HG02610 (cell line): ENCODE data around the gene PIK3CA.
"Not testable (repeated sequence)": the region's sequence is repeated elsewhere in the genome, so short reads cannot be mapped to it uniquely, and the experiment has no call there.

Experiments
- ATAC-seq: cut with Tn5 transposase; IDR thresholded peaks from one replicate; pipeline ENCODE4 v1.9.1; 2021; ENCODE audit warnings: mild to moderate bottlenecking, moderate library complexity; ENCODE audit not compliant: unreplicated experiment

The PIK3CA gene

DNA sequence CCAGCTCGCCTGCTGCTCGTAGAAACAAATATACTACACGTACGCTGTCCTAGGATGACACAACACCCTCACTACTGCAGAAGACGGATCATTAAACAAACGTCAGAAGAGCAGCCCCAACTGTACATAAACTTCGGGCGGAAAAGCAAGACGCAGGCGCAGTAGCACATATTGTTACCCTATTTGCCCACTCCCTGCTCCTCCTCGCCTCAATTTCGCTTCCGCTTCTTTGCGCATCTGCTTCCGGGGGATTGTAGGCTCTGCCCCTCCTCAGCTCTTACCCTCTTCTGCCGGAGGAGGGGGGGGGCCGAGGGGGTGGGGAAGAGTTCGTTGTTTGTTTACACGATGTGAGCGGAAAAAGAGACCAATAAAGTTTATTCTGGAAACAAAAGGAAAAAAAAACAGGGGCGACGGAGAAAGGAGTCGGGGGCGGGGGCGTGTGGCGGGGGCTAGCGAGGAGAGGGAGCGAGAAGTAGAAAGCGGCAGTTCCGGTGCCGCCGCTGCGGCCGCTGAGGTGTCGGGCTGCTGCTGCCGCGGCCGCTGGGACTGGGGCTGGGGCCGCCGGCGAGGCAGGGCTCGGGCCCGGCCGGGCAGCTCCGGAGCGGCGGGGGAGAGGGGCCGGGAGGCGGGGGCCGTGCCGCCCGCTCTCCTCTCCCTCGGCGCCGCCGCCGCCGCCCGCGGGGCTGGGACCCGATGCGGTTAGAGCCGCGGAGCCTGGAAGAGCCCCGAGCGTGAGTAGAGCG is at the start of gene PIK3CA:
Gene PIK3CA, plus strand, starts transcription at position 485 of the 743 bp plus-strand sequence. CDS start 50,469 bp downstream, outside the sequence.
- peak; percentile 72 for ATAC-seq

DNA sequence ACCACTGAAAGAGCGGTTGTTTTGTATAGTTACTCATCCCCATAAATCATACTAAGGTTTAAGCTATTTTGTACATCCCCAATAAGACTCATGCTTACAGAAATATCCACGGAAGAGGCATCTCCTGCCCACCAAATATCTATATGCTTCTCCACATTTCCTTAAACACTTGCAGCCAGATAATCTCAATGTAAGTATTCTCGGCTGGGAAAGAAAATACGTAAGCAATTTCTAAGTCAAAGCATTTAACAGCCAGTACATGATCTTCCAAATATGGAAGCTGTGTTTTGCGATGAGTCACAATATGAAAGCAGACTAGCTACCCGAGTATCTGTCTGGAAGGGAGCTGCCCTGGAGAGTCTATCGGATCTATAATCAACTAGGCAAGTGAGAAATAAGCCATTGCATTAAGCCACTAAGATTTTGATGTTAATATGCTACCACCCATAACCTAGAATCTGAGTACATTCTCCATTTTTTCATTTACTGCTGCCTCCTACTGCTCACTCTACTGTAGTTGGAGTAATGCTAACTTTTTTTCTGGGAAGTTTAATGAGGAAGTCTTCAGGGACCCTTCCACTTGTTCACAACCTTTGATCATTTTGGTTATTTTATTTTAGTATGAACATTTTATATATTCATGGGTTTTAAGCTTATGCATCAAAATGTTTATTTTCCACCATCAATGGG is 49.6 kb upstream of the PIK3CA start:
- ATAC-seq, result no peak

DNA sequence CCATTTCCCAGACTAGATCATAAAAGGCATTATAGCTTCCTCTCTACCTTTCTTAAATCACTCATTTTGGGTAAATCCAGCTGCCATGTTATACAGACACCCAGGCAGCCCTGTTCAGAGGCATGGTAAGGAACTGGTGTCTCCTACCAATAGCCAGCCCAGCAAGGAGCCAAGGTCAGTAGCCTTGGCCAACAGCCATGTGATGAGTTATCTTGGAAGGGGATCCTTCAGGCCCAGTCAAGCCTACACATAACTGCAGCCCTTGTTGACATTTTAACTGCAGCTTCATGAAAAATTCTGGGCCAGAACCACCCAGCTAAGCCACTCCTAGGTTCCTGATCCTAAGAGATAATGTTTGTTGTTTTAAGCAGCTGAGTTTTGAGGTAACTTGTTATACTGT is 47.5 kb upstream of the PIK3CA start:
- no peak for ATAC-seq

GRCh38 chr3:179105881-179106280 is 42.3 kb upstream of the PIK3CA start:
- ATAC-seq, result no peak

- no peak for ATAC-seq
These were observed 40.5 kb upstream of the PIK3CA start for GRCh38 chr3:179107617-179108016.

DNA sequence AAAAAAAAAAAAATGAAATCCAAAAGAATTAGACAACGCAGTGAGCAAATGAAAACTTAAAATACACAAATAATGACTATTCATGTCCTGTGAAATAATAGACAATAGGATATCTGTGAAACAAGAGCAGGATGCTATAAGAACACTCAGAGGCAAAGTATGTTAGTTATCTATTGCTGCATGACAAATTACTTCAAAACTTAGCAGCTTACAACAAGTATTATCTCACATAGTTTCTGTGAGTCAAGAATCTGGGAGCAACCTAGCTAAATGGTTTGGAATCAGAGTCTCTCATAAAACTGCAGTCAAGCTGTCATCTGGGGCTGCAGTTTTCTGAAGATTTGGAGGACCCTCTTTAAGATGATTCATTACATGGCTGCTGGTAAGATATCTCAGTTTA is 40.1 kb upstream of the PIK3CA start:
- no peak for ATAC-seq

DNA sequence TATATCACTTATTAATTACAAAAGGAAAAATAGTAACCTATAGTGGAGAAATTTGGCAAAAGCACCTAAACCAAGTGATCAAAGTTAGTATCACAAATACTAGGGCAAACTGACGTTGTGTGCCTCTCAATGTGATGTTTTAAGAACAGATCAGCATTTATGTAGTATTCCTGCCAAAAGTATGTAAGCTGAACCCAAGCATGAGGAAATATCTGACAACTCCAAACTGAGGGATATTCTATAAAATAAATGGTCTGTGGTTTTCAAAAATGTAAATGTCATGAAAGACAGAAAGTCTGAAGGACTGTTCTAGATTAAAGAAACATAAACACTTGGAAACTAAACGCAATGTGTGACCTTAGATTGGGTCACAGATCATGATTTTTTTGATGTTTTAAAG is 34.3 kb upstream of the PIK3CA start:
- ATAC-seq, result no peak

GRCh38 chr3:179115444-179115843 is 32.7 kb upstream of the PIK3CA start:
- ATAC-seq, result not testable (repeated sequence)

DNA sequence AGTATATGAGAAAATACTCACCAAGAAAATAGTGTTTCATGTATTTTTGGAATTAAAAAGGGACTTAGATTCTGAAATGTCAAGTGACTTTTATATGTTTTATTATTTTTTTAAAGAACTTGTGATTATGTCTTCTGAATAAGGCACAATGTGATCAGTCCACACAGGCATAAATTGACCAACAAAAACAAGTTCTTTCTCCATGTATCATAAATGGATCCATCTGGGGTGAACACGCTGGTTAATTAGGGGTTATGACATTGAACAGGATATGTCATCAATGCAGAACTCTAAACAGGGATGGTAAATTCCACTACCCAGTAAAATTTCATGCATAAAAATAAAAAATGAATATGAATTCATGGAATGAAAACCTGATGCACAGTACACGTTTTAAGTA is 31.3 kb upstream of the PIK3CA start:
- no peak for ATAC-seq

- not testable (repeated sequence) for ATAC-seq
These were observed 15.8 kb upstream of the PIK3CA start for GRCh38 chr3:179132191-179132890.

DNA sequence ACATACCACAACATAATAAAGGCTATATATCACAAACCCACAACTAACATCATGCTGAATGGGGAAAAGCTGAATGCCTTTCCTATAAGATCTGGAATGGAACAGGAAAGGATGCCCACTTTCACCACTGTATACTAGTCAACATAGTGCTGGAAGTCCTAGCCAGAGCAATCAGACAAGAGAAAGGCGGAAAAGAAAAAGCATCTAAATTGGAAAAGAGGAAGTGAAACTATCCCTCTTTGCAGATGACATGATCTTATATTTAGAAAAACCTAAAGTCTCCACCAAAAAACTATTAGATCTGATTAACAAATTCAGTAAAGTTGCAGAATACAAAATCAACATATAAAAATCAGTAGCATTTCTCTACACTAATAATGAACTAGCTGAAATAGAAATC is 14.6 kb upstream of the PIK3CA start:
- no peak for ATAC-seq

GRCh38 chr3:179136195-179136594 is 12.0 kb upstream of the PIK3CA start:
- ATAC-seq, result no peak

DNA sequence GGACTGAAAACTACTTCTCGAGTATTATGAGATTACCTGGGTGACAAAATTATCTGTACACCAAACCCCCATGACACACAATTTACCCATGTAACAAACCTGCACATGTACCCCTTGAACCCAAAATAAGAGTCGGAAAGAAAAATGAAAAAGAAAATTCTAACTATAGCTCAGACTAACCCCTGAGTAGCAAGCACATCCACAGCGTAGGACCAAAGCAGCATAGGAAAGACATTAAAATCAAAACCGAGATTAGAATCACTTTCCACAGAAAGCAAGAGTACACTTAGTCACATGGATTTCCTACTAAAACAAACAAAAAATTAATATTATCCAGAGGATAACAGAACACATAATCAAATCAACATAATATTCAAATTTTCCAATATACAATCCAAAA is 6.3 kb upstream of the PIK3CA start:
- no peak for ATAC-seq

DNA sequence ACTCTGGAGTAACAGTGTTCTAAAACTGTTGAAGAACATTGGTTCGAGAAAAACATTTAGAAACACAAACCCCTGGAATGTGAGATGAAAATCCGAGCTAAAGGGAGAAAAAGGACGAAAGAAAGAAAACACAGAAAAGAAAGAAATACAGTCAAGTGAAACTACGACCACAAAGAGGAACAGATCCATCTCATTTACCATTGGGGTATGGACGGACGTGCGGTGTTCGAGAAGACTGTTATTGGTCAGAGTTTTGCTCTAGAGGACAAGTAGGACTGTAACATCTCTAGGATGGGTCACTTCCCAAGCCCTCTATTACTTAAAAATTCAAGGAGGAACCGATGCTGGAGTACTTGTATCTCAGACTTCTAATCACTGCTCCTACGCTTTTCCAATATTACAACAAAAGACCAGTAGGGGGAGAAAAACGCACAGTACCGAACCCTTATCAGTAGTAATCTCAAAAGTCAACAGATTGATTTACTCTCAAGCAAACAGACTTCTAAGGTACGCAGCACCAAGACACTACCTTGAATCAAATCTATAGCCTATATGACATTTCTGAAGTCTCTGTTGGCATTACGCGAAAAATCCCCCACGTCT is 1.1 kb upstream of the PIK3CA start:
- peak; percentile 21 for ATAC-seq

GRCh38 chr3:179147514-179147872 is 664 bp upstream of the PIK3CA start:
- peak; percentile 31 for ATAC-seq

DNA sequence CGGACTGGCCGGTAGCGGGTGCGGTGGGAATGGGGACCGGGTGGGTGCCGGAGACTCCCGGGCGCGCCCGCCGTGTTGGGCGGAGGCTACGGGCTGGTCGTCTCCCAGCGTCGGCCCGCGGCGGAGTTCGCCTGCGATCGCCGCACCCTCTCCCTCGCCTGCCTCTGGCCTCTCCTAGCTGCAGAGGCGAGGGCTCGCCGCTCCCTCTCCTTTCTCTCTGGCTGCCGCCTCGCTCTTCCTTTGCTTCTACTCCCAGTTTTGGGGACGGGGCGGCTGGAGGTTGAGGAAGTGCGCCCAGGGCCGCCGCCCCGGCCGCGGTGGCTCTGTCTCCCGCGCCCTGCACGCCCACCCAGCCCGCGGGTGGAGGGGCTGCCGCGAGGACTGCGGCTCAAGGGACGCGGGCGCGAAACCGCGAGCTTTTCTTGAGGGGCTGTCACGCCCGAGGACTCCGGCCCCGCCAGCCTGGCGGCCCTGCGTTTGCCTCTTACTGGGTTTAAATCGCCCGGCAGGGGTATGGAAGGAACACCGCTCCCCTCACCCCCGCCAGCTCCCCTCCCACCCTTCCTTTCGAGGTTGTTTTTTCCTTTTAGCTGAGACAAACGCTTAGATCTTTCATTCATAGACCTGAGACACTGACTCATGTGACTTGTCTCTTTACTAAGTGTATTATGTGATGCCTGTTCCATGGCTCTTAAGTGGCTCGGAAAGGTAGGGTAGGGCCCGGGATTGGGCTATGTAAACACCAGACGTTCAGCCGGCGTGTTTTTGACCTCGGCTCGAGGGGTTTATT is 654 bp downstream of the PIK3CA start:
- ATAC-seq, result peak; percentile 8

GRCh38 chr3:179149406-179149867 is 1.3 kb downstream of the PIK3CA start:
- peak; percentile 45 for ATAC-seq

DNA sequence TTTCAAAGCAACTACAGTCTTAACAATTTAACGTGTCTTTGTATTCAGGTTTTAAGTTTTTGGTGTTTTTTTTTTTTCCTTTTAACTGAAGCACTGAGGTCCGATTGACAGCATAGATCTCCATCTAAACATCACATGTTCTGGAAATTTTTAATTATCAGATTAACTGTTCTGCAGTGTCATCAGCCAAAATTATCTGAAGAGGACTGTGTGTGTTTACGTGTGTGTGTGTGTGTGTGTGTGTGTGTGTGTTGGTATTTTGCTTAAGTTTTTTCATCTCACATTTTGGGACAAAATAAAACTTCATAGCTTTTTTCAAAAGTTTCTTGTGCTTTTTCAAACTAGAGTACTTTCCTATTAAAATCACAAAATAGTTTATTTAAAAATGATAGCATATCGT is 1.8 kb downstream of the PIK3CA start:
- no peak for ATAC-seq

GRCh38 chr3:179150610-179151009 is 2.5 kb downstream of the PIK3CA start:
- no peak for ATAC-seq

DNA sequence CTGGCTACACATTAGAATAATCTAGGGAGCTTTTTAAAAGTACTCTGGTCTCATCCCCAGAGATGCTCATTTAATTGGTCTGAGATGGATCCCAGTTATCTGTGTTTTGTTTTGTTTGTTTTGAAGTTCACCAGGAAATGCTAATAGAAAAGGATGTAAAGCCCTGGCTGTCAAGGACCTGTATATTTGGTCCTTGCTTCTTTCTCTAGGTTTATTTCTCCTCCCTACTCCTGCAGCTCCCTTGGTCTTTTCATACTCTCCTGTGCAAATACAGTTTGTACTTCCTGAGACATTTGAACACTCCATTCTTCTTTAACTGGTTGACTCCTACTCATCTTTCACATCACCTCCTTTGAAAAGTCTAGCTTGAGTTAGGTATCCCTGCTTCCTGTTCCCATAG is 3.3 kb downstream of the PIK3CA start:
- no peak for ATAC-seq

DNA sequence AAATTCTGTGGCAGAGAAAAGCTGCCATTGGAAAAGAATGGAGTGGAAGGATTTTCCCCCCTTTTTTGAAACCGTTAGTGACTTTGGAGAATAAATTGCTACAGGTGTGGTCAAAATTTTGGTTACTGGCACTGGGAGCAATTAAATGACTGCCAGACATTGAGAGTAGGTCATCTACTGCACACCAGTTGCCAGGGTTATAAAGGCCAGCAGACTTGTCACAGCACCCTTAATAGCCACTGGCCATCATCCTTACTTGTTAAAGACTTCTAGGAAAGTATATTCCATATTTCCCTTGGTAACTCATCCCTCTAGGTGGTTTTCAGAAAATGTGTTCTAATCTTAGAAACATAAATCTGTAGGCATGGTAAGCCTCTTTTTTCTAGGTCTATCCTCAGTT is 8.0 kb downstream of the PIK3CA start:
- ATAC-seq, result no peak
